ENCODE measurements around the gene DNAJC24.

Gene DNAJC24

DNA sequence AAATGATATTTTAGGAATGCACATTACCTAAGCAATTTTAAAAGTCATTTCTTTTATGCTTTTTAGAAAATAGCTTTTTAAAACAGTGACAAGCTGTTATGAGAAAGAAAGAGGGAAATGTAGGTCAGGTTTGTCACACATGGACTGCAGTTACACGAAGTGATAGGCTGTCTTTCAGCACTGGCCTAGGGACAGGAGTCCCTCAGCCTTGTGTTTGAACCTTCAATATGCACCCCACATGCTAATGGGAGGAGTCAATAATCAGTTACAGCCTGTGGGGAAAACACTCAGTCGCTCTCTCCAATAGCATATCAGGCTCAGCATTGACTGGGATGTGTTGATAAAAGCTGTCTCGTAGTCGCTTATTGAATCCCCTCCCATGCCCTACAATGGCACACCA lies 45.8 kb downstream of the DNAJC24 start:
- no peak for DNase-seq (ENCODE audit: low read depth in 2 of 2)

DNA sequence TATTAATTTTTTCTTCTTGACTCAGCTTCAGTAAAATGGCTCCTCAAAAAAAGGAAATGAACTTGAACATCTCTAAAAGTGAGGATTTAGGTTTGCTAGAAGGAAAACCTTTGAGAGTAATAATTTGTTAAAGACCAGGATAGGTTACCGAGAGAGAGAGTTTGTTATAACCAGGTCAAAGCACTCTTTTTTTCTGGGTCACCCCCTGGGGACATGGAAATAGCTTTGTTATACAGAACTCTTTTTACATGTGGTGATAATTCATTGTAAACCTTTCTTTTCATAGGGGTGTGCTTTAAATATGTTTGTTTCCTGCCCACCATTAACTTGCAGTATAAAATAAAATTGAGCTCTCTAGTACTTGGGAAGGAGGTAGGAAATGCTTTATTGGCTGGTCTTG lies 47.7 kb downstream of the DNAJC24 start:
- DNase-seq (ENCODE audit: low read depth in 2 of 2) = no peak

DNA sequence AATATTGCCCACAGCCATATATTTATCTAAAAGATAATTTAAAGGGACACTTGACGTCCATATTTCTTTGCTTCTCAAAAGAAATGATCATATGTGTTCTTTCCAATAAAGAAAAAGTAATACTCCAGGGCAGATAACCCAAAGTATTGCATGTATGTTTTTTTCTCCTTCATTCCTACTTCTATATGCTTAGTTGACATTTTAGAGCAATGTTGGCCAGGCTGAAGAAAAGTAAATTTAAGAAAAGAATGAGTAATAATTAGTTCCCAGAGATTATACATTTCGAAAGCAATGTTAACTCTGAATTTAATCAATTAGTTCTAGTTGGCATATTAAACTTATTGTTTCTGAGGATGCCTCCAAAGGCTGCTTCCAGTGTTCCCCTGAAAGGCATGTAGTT lies 48.2 kb downstream of the DNAJC24 start:
- no peak for DNase-seq (ENCODE audit: low read depth in 2 of 2)

DNA sequence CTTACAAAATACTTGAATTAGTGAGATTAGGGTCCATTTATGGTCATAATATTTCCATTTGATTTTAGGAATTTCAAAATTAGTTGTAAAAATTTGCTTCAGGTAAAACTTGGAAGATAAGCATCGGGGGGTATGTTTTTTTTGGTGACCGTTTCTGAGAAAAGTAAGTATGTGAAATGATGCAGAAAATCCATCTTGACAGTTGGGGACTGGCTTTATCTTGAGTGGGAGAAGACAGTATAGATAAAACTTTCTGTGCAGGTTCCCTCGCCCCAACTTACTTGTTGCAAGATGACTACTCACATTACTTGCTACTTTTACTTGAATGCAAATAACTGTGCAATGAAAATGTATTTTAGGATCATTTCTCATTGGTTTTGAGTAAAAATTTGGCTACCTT lies 49.5 kb downstream of the DNAJC24 start:
- DNase-seq (ENCODE audit: low read depth in 2 of 2) = no peak

DNA sequence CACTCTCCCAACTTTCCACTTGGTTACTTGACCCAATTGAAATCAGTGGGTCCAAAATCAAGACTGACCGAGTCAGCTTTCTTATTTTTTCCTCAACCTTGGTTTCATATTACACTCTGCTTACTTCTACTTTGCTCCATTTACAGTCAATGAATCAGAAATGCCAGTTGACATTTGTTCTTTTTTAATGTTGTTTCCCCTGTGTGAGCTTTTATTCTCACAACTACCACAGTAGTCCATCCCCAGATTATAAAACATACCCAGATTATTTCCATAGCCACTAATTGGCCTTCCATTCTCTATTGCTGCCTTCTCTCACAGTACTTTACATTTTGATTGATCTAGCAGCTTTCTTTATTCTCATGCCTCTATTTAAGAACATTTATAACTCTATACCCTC lies 50.0 kb downstream of the DNAJC24 start:
- no peak for DNase-seq (ENCODE audit: low read depth in 2 of 2)

DNA sequence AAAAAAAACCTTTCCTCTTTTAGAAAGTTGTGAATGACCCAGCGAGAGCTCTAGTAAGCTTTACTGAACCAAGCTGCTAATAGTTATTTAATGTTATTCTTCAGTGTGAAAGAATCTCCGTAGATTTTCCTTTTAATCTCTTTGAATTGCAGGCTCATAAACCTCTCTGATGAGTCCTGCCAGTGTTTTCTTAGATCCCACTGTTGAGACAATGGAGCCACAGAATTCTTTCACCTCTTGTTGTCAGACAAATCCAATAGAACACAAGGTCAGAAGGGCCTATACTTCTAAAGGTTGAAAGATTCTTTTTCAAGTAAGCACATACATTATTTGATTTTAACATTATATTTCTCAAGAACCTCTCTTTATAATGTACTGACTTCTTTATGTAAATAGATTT lies 52.2 kb downstream of the DNAJC24 start:
- DNase-seq (ENCODE audit: low read depth in 2 of 2) = no peak

DNA sequence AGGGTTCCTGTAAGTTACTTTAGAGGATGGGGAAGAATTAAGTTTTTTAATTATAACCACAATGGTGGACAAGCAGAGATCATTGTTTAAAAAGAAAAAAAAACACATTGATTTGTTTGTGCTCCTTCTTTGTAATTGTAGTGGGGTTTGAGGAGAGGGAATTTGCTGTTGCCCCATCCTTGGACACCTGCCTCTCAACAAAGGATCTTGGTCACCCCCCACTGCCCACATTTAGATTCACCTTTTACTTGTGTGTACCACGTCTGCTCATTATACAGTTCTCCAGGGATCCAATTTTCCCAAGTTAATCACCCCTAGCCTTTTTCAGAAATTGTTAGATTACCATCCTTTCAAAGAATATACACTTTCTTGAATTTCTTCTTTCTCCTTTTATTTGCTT lies 53.0 kb downstream of the DNAJC24 start:
- DNase-seq (ENCODE audit: low read depth in 2 of 2) = no peak

DNA sequence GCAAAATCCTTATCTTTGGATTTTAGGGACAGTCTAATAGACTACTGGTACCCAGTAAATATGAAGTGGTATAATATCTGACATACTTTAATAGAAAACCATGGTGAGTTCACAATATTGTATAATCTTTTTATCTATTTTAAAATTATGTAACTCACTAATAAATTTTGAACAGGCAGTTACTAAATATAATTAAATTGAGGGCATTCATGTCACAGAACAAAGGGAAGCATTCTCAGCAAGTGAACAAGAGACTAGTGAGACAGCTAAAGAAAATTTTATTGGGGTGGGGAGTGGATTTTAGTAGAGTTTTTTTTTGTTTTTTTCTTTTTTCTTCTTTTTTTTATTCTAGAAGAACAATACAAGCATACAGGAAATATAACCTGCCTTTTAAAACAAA lies 55.0 kb downstream of the DNAJC24 start:
- DNase-seq (ENCODE audit: low read depth in 2 of 2) = no peak

DNA sequence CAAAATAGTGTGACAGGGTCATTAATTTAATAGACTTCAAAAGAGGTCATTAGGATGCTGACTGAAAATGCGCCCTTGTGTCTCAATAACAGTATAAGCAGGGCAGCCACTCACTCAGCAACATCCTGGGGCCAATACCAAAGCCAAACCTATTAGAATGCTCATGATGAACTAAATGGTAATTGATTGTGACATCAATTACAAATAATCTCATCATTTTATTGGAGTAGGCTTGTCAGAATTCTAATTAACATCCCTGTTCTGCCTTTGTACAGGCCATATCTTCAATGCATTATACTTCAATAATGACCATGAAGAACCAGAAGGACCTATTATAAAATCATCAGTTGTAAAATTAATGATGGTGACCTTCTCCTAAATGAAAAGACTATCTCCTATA lies 64.2 kb downstream of the DNAJC24 start:
- DNase-seq (ENCODE audit: low read depth in 2 of 2) = no peak

DNA sequence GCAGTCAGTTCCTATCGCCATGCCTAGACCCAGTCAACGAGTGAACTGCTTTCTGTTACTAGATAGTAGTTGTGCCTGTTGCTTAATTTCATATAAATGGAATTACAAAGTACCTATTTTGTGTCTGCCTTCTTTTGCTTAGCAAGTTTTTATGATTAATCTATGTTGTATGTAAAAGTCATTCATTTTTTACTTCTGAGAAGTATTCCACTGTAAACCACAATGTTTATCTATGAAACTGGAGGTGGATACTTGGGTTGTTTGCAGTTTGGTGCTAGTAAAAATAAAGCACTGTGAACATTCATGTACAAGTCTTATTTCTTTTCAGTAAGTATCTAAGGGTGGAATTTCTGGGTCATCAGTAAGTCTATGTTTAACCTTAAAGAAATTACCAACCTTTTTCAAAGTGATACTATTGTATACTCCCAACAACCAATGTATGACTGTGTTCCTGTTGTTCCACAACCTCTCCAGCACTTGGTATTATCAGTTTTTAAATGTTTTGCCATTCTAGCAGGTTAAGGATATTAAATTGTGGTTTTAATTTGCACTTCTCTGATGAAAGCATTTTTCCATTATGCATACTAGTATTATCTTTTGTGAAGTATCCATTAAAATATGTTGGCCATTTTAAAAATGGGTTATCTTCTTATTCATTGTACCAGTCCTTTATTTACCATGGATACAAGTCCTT lies 68.2 kb downstream of the DNAJC24 start:
- no peak for DNase-seq (ENCODE audit: low read depth in 2 of 2)

DNA sequence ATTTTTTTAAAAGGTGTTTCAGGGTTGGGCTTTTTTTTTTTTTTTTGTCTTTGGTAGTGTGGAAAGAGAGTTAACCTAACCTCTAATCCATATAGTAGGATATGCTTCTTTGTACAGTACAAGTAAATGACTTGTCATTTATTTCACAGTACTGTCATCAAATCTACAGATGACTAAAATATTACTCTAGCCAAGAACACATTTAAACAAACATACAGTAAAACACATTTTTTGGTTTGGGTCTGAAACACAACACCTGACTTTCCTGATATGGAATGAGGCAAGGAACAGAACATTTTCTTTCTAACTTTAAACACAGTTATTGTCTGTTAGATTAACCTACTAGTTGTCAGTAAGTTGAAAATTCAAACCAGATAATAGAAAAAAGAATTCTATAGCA lies 71.6 kb downstream of the DNAJC24 start:
- no peak for DNase-seq (ENCODE audit: low read depth in 2 of 2)

DNA sequence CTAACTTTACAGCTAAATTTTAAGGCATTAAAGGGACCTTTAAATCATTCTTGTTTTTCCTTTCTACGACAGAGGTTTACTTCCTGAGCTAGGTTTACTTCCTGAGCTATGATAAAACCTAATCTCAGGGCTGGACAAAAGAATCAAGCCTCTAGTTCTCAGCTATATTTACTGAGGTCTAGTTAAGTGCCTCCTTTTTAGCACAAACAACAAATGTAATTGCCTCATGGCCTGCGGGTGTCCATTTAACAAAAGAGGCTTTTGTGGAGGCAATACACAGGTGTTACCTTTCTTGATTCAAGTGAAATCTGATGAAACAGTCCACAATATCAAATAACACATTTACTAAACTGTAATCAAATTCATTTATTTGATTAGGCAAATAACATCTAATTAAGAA lies 72.4 kb downstream of the DNAJC24 start:
- DNase-seq (ENCODE audit: low read depth in 2 of 2) = no peak

DNA sequence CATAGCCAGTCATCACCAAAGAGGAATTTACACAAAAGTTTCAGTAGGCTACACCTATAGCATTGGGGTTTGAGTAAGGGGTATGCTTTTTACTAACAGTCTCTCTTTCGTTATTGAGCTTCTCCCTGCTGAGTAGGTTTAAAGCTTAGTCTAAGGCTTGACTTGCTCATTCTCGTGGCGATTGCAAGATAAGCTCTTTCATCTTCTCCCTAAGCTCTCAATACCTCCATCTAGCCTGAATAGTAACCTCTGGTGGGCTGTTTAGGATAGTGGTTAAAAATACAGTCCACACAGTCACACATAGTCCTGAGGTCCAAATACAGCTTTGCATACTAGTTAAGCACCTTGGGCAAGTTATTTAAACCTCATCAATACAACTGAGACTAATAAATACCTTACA lies 74.1 kb downstream of the DNAJC24 start:
- no peak for DNase-seq (ENCODE audit: low read depth in 2 of 2)

DNA sequence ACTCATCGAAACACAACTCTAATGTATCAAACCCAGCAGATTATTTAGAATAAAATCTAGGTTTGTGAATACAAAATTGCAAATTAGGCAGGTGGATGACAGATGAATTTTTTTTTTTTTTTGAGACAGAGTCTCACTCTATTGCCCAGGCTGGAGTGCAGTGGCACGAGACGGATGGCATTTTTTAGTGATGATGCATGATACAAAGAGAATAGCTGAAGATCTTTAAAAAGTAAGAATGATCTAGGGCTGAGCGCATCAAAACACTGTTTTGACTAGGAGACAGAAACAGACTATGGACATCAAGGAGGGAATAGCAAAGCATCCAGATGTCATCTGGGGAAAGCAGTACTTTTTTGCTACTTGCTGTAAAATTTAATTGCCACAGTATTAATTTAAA lies 76.0 kb downstream of the DNAJC24 start:
- DNase-seq (ENCODE audit: low read depth in 2 of 2) = no peak

DNA sequence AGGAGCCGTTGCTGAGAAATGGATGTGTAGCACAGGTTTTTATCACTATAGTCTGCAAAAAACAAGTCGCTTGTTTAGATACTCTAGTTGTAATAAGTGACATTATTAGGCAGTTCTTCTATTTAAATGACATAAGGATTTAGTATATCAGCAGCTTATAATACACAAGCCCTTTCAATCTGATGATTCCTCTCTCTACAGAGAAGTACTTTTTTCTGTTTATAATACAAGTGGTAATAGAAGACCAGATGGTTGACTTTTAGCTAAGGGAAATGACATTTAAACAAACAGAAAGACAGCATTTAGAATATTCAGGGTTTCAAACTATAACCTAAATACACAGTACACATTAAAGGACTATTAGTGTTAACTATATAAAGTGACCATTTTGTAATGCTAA lies 79.4 kb downstream of the DNAJC24 start:
- no peak for DNase-seq (ENCODE audit: low read depth in 2 of 2)

DNA sequence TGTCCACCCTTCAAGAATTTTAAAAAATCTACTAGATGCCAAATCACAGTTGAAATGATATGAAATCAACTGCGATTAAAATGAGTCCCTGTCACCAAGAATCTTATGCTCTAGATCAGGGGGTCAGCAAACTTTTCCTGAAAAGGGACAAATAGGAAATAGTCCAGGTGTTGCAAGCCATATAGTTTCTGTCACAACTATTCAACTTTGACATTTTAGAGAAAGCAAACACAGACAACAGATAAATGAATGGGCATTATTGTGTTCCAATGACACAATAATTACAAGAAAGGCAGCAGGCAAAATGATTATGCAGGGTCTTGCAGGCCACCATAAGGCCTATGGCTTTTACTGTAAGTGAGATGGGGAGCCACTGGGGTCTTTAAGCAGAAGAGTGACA lies 81.2 kb downstream of the DNAJC24 start:
- no peak for DNase-seq (ENCODE audit: low read depth in 2 of 2)

DNA sequence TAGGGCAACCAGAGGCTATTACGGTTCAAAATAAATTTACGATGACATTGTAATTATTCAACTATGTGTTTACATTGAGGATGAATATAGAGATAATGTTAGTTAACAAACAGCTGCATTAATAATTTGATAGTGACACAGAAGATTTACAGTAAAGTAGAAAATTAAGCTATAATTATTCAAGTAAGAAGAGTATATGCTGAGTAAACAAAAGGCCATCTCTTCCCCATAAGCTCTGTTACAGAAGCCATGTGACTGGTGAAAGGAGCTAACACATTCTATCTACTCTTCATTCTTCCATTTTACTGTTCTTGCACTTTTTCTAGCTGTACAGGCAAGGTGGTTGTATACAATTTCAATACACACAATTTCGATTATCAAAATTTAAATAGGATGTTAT lies 85.5 kb downstream of the DNAJC24 start:
- DNase-seq (ENCODE audit: low read depth in 2 of 2) = no peak

DNA sequence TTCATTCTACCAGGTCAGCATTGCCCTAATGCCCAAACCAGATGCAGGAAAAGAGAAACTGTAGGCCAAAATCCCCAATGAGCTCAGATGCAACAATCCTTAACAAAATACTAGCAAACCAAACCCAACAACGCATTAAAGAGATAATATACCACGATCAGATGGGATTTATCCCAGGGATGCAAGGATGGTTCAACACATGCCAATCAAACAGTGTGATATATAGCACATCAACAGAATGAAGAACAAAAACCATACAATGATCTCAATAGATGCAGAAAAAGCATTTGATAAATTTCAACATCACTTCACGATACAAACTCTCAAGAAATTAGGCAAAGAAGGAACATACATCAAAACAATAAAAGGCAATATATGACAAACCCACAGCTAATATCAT lies 94.8 kb downstream of the DNAJC24 start:
- no peak for DNase-seq (ENCODE audit: low read depth in 2 of 2)

DNA sequence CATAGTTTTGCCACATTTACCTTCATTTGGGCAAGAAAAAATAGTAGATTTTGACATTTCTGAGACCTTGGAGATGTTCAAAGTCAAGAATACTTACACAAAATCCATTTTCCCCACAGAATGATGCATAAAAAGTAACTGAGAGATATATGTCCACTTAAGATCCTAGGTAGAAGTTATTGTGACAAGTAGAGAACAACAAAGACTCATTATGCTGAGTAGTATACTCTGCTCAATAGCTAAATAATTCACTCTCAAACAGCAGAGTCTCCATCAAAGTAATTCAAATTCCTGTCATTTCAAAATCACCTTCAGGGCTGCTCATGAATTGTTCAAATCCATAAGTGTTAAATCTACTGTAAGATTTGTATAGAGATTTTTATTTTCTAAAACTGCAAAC lies 104.4 kb downstream of the DNAJC24 start:
- no peak for DNase-seq (ENCODE audit: low read depth in 2 of 2)

DNA sequence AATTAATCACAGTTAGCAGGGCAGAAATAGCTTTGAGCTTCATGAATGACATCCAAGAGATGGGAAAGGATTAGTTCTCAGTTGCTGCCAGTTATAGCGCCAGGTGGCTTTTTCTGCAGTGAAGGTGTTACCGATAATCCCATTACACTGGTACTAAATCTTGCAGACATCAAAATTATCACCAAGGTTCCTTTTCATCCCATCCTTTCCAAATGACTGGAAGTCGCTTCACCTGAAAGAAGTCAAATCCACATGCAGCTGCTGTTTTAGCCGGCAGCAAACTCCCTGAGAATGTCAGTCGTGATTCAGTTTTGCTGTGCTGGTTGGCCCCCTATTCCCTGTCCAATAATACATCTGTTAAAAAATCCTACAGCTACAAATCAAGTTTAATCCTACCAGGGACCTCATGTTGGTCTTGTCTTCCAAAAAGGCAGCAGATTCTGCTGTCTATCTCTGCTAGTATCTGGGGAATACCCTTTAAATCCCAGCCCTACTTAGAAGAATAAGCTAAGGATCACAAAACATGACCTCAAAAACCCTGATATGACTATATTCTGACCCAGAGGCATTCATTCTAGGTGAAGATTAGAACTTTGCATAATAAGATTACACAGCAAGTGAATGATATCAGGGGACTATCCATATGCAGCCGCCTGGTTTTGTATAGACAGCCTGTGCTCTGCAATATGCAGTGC lies 108.0 kb downstream of the DNAJC24 start:
- no peak for DNase-seq (ENCODE audit: low read depth in 2 of 2)

DNA sequence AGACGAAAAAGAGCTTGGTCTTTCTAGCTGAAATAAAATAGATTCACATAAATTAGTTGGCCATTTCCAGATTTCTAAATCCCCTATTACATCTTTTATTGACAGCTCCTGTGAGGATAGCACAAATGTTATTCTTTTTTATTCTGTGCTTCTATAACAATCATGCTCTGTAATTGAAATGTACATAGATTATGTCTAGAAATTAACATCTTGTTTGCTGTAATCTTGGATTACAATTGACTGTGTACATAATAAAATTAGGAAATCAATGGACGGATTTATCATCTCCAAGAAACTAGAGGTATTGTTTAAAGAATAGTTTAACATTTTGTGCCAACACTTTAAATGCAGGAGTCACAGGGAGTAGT lies 108.5 kb downstream of the DNAJC24 start:
- DNase-seq (ENCODE audit: low read depth in 2 of 2) = no peak

DNA sequence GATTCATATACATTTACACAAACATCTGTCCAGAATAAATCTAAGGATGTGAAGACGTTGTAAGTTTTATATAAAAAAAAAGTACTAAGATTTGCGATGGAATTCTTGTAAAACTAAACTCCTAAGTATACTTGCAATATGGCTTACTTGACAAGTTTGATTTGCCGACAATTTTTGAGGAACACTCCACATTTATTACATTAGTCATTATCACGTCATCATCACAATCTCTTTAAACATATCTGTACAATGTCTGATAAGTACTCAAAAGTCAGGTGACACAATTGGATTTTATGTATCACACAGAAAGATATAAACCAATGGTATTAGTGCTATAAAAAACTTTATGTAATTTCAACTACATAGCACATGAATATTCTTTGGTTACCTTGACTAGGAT lies 109.4 kb downstream of the DNAJC24 start:
- no peak for DNase-seq (ENCODE audit: low read depth in 2 of 2)

DNA sequence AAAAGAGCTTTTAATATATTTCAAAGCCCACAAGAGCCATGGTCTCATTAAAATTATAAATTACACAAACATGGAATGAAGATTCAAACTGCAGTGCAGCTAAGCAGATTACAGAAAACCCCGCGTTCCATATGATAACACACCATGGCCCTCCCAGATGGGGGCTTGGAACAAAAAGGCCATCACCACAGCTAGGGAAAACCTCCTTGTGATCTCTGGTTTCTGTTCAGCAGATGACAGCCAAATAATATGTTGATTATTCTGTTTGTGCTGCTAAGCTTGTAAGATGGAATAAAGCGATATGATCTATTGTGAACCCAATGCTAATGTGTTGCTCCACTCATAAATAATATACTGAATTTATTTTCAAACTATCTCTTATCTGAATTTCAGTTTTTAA lies 111.3 kb downstream of the DNAJC24 start:
- DNase-seq (ENCODE audit: low read depth in 2 of 2) = no peak
